LHCN-M2 (cell line): ENCODE data around the gene SH3RF3. TPM values are rescaled to one million over a fixed set of nuclear protein-coding genes. Genes with fewer than 3 reads are reported as not detected.

ENCODE experiments used
- DNase-seq: peaks from one replicate; pipeline ENCODE4 v3.0.0-alpha.2; 2012; ENCODE audit warnings: low read depth
- total RNA-seq: library from RNA; depleted of rRNA; stranded (reverse); fragments of >200 nt; gene quantifications from 2 replicates; pipeline ENCODE4 v1.2.3, GENCODE V29; 2014

SH3RF3 gene
- total RNA-seq, 1 experiment from 2014 or later = 6.6 TPM

GRCh38 chr2:109466674-109467575 lies 337.9 kb downstream of the SH3RF3 start:
- DNase-seq = peak; percentile 88

- peak; percentile 87 for DNase-seq
Observed at GRCh38 chr2:109467701-109468100, 338.7 kb downstream of the SH3RF3 start.

GRCh38 chr2:109468893-109469292 lies 339.9 kb downstream of the SH3RF3 start:
- no peak for DNase-seq

GRCh38 chr2:109471658-109472057 lies 342.7 kb downstream of the SH3RF3 start:
- no peak for DNase-seq

- DNase-seq = no peak
Observed at GRCh38 chr2:109472331-109472959, 343.4 kb downstream of the SH3RF3 start.

- DNase-seq = no peak
Observed at GRCh38 chr2:109472974-109473373, 344.0 kb downstream of the SH3RF3 start.

- no peak for DNase-seq
Observed at GRCh38 chr2:109473616-109474318, 344.8 kb downstream of the SH3RF3 start.

- DNase-seq = no peak
Observed at GRCh38 chr2:109474319-109474825, 345.4 kb downstream of the SH3RF3 start.

GRCh38 chr2:109475531-109476210 lies 346.7 kb downstream of the SH3RF3 start:
- DNase-seq = peak; percentile 72

- no peak for DNase-seq
Observed at GRCh38 chr2:109476641-109477441, 347.8 kb downstream of the SH3RF3 start.

- DNase-seq = no peak
Observed at GRCh38 chr2:109478906-109479493, 350.0 kb downstream of the SH3RF3 start.

- no peak for DNase-seq
Observed at GRCh38 chr2:109479804-109480203, 350.8 kb downstream of the SH3RF3 start.

GRCh38 chr2:109480486-109481195 lies 351.6 kb downstream of the SH3RF3 start:
- no peak for DNase-seq

- peak; percentile 95 for DNase-seq
Observed at GRCh38 chr2:109481196-109481555, 352.2 kb downstream of the SH3RF3 start.

GRCh38 chr2:109481599-109481998 lies 352.6 kb downstream of the SH3RF3 start:
- no peak for DNase-seq

GRCh38 chr2:109482361-109482861 lies 353.4 kb downstream of the SH3RF3 start:
- DNase-seq = no peak

- DNase-seq = peak; percentile 46
Observed at GRCh38 chr2:109486711-109487535, 357.9 kb downstream of the SH3RF3 start.

GRCh38 chr2:109487536-109487869 lies 358.5 kb downstream of the SH3RF3 start:
- no peak for DNase-seq
